Neural cell (in vitro differentiated cells): ENCODE data around the gene ACTA2. TPM values are rescaled to one million over a fixed set of nuclear protein-coding genes. Genes with fewer than 3 reads are reported as not detected.

ENCODE experiments used
- H2AFZ ChIP-seq: fragments of 200-600, 300-800 bp; sonication (generic), shearing (Covaris generic); 2 replicates; pipeline ENCODE4 v1.6.0; 2014; ENCODE audit warnings: low read depth, mild to moderate bottlenecking, antibody characterized with exemption, low read length, moderate library complexity
- H3F3A ChIP-seq: fragments of 200-600 bp; shearing (Covaris generic); 2 replicates; pipeline ENCODE4 v1.6.1; 2016; ENCODE audit warnings: mild to moderate bottlenecking, moderate library complexity, mixed read lengths, antibody characterized with exemption, low read length; ENCODE audit not compliant: insufficient read depth, poor library complexity, severe bottlenecking
- H3K27ac ChIP-seq: fragments of 200-600, 300-800 bp; sonication (generic), shearing (Covaris generic); 2 replicates; pipeline ENCODE4 v1.5.1; 2014; ENCODE audit warnings: mild to moderate bottlenecking, low read length, moderate library complexity
- H3K27me3 ChIP-seq: fragments of 300-800, 200-600 bp; sonication (generic), shearing (Covaris generic); 2 replicates; pipeline ENCODE4 v1.6.0; 2014; ENCODE audit warnings: mild to moderate bottlenecking, low read depth, low read length, moderate library complexity; ENCODE audit not compliant: insufficient read depth
- H3K36me3 ChIP-seq: fragments of 300-800, 200-600 bp; sonication (generic), shearing (Covaris generic); 2 replicates; pipeline ENCODE4 v1.5.1; 2014; ENCODE audit warnings: mild to moderate bottlenecking, antibody characterized with exemption, low read length, moderate library complexity; ENCODE audit not compliant: insufficient read depth
- H3K4me2 ChIP-seq: fragments of 300-800, 200-600 bp; sonication (generic), shearing (Covaris generic); 2 replicates; pipeline ENCODE4 v1.6.0; 2014; ENCODE audit warnings: mild to moderate bottlenecking, low read length
- H3K4me3 ChIP-seq: fragments of 300-800, 200-600 bp; sonication (generic), shearing (Covaris generic); 2 replicates; pipeline ENCODE4 v1.5.1; 2014; ENCODE audit warnings: mild to moderate bottlenecking, low read length, moderate library complexity
- H3K79me2 ChIP-seq: fragments of 200-600 bp; shearing (Covaris generic); replicated peaks from 2 replicates; pipeline ENCODE4 v1.6.0; 2014; ENCODE audit warnings: mild to moderate bottlenecking, low read length, moderate library complexity; ENCODE audit not compliant: insufficient read depth
- H3K9ac ChIP-seq: fragments of 300-800, 200-600 bp; sonication (generic), shearing (Covaris generic); 2 replicates; pipeline ENCODE4 v1.6.1; 2016; ENCODE audit warnings: mild to moderate bottlenecking, low read length, mixed read lengths
- H3K9me2 ChIP-seq: fragments of 200-600 bp; shearing (Covaris generic); 2 replicates; pipeline ENCODE4 v1.6.1; 2016; ENCODE audit warnings: mild to moderate bottlenecking, low read length, mixed read lengths; ENCODE audit not compliant: insufficient read depth
- H3K9me3 ChIP-seq: fragments of 200-600, 300-800 bp; sonication (generic), shearing (Covaris generic); 2 replicates; pipeline ENCODE4 v1.6.1; 2016; ENCODE audit warnings: mild to moderate bottlenecking, mixed run types, low read length, moderate library complexity, mixed read lengths
- H4K20me1 ChIP-seq: fragments of 200-600 bp; shearing (Covaris generic); 2 replicates; pipeline ENCODE4 v1.6.1; 2016; ENCODE audit warnings: mild to moderate bottlenecking, mixed run types; ENCODE audit not compliant: insufficient read depth
- EP300 ChIP-seq: fragments of 450-650 bp; conservative IDR thresholded peaks from 2 replicates; pipeline ENCODE4 v1.6.1; 2014; ENCODE audit warnings: antibody characterized with exemption, mild to moderate bottlenecking, moderate library complexity; ENCODE audit not compliant: poor library complexity, severe bottlenecking
- EZH2 ChIP-seq: fragments of 200-600, 300-800 bp; shearing (Covaris generic), sonication (generic); IDR thresholded peaks from 2 replicates; pipeline ENCODE4 v1.6.1; 2014; ENCODE audit warnings: antibody characterized with exemption, low read length, borderline replicate concordance, mild to moderate bottlenecking; ENCODE audit not compliant: insufficient read depth, poor library complexity, severe bottlenecking
- MXI1 ChIP-seq: fragments of 450-650 bp; conservative IDR thresholded peaks from 2 replicates; pipeline ENCODE4 v1.6.1; 2014; ENCODE audit warnings: antibody characterized with exemption, mild to moderate bottlenecking; ENCODE audit not compliant: poor library complexity, severe bottlenecking
- POLR2AphosphoS5 ChIP-seq: IDR thresholded peaks from 2 replicates; pipeline ENCODE4 v1.6.1; 2012
- RAD21 ChIP-seq: fragments of 450-650 bp; conservative IDR thresholded peaks from 2 replicates; pipeline ENCODE4 v1.6.1; 2014; ENCODE audit warnings: antibody characterized with exemption, mild to moderate bottlenecking, moderate library complexity
- SMC3 ChIP-seq: fragments of 450-650 bp; conservative IDR thresholded peaks from 2 replicates; pipeline ENCODE4 v1.6.1; 2014; ENCODE audit warnings: antibody characterized with exemption, mild to moderate bottlenecking, moderate library complexity; ENCODE audit not compliant: poor library complexity
- TAF1 ChIP-seq: IDR thresholded peaks from 2 replicates; pipeline ENCODE4 v1.6.1; 2012; ENCODE audit warnings: low read depth
- polyA plus RNA-seq: library from polyadenylated mRNA; depleted of rRNA; stranded (reverse); fragments of >200 nt; gene quantifications from 2 replicates; pipeline ENCODE4 v1.2.3, GENCODE V29; 2014
- TF ChIP-seq, protein P1 (sequence below): IDR thresholded peaks from 2 replicates; pipeline ENCODE4 v1.6.1; 2012; ENCODE audit warnings: borderline replicate concordance
- TF ChIP-seq, protein P2 (sequence below): fragments of 450-650 bp; IDR thresholded peaks from 2 replicates; pipeline ENCODE4 v1.5.1; 2014; ENCODE audit warnings: antibody characterized with exemption, mild to moderate bottlenecking, moderate library complexity; ENCODE audit not compliant: poor library complexity, severe bottlenecking

The ACTA2 gene
- polyA plus RNA-seq, 1 donor from 2014 or later = 0.53 TPM

DNA sequence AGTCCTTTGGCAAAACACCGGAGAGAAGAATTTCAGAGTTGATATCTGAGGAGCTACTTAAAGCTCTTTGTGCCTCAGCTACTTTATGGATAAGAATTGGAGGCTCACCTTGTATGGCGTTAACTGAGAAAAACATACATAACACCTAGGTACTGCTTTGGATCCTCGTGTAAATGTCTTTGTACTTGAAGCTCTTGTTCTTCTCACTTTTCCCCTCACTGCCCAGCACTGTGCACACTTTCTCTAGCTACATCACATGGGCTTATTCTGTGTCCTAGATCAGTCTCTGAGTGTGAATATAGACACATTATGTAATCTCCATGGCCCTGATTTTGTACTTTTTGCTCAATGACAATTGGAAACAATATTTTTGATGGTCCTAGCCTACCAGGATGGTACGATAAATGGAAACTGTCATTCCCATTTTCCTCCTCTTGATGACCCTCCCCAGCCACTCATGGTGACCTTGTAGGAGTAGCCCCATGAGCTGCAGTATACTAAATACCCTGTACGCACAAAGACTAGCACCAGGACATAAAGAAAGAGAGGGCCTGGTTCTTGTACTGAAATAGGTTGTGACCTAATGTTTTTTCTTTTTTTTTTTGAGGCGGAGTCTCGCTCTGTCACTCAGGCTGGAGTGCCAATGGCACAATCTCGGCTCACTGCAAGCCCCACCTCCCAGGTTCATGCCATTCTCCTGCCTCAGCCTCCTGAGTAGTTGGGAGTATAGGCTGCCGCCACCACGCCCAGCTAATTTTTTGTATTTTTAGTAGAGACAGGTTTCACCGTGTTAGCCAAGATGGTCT, 50.4 kb downstream of the ACTA2 start:
- no peaks in the 10 kb centered on the region for H3K9me2 ChIP-seq
- no peaks in the 10 kb centered on the region for H3K9me3 ChIP-seq
- TF ChIP-seq SMC3 (no peak), EP300 (no peak), MXI1 (no peak), RAD21 (no peak)
- H3K27ac ChIP-seq = no peak overlapping the region
- H3F3A ChIP-seq = no peaks in the 10 kb centered on the region
- H4K20me1 ChIP-seq = no peaks in the 10 kb centered on the region
- no peaks in the 10 kb centered on the region for H3K79me2 ChIP-seq
- H3K4me2 ChIP-seq = no peak overlapping the region
- no peak overlapping the region for H3K4me3 ChIP-seq
- no peaks in the 10 kb centered on the region for H3K27me3 ChIP-seq
- no peak overlapping the region for H3K9ac ChIP-seq
- no peak overlapping the region for H2AFZ ChIP-seq
- H3K36me3 ChIP-seq = no peaks in the 10 kb centered on the region

DNA sequence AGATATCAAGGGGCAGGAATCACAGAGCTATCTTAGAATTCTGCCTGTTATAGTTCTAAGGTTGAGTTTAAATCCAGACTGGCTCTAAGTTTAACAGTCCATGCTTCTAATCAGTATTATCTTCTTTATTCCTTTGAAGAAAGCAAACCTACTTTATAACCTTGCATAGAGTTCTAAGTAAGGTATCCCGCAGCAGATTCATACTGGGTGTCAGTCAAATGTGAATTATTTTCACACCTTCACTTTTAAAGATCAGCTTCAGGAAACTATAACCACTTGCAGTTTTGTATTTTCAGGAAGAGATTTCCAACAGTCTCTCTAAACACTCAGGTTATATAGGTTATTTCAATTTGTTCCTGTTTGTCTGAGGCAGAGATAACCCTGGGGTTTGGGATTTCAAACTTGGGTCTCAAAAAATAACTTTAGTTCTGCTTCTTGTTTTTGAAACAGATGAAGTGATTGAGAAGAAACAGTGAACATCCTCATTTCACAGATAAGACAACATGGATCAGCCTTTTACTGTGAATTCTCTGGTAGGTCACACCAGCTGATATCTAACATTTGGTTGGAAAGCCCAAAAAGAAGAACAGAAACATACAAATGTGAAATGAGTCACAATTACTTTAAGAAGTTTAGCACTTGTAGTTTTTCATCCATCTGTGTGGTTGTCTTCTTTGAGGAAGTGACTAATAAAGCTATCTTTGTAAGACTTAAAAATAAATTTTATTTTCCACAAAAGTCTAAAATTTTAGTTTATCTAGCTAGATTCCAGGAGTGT, 51.2 kb downstream of the ACTA2 start:
- H3F3A ChIP-seq = no peaks in the 10 kb centered on the region
- H3K79me2 ChIP-seq = no peaks in the 10 kb centered on the region
- H3K4me3 ChIP-seq = no peak overlapping the region
- H3K9me3 ChIP-seq = no peaks in the 10 kb centered on the region
- no peaks in the 10 kb centered on the region for H4K20me1 ChIP-seq
- H3K4me2 ChIP-seq = no peak overlapping the region
- no peaks in the 10 kb centered on the region for H3K36me3 ChIP-seq
- H3K27me3 ChIP-seq = no peaks in the 10 kb centered on the region
- H2AFZ ChIP-seq = no peak overlapping the region
- no peaks in the 10 kb centered on the region for H3K9me2 ChIP-seq
- TF ChIP-seq, protein P1, sequence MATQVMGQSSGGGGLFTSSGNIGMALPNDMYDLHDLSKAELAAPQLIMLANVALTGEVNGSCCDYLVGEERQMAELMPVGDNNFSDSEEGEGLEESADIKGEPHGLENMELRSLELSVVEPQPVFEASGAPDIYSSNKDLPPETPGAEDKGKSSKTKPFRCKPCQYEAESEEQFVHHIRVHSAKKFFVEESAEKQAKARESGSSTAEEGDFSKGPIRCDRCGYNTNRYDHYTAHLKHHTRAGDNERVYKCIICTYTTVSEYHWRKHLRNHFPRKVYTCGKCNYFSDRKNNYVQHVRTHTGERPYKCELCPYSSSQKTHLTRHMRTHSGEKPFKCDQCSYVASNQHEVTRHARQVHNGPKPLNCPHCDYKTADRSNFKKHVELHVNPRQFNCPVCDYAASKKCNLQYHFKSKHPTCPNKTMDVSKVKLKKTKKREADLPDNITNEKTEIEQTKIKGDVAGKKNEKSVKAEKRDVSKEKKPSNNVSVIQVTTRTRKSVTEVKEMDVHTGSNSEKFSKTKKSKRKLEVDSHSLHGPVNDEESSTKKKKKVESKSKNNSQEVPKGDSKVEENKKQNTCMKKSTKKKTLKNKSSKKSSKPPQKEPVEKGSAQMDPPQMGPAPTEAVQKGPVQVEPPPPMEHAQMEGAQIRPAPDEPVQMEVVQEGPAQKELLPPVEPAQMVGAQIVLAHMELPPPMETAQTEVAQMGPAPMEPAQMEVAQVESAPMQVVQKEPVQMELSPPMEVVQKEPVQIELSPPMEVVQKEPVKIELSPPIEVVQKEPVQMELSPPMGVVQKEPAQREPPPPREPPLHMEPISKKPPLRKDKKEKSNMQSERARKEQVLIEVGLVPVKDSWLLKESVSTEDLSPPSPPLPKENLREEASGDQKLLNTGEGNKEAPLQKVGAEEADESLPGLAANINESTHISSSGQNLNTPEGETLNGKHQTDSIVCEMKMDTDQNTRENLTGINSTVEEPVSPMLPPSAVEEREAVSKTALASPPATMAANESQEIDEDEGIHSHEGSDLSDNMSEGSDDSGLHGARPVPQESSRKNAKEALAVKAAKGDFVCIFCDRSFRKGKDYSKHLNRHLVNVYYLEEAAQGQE = no peak
- TF ChIP-seq EP300 (no peak), TAF1 (no peak), SMC3 (no peak), RAD21 (no peak), MXI1 (no peak), EZH2 (no peak), POLR2AphosphoS5 (no peak)
- TF ChIP-seq, protein P2, sequence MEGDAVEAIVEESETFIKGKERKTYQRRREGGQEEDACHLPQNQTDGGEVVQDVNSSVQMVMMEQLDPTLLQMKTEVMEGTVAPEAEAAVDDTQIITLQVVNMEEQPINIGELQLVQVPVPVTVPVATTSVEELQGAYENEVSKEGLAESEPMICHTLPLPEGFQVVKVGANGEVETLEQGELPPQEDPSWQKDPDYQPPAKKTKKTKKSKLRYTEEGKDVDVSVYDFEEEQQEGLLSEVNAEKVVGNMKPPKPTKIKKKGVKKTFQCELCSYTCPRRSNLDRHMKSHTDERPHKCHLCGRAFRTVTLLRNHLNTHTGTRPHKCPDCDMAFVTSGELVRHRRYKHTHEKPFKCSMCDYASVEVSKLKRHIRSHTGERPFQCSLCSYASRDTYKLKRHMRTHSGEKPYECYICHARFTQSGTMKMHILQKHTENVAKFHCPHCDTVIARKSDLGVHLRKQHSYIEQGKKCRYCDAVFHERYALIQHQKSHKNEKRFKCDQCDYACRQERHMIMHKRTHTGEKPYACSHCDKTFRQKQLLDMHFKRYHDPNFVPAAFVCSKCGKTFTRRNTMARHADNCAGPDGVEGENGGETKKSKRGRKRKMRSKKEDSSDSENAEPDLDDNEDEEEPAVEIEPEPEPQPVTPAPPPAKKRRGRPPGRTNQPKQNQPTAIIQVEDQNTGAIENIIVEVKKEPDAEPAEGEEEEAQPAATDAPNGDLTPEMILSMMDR = no peak
- no peak overlapping the region for H3K27ac ChIP-seq
- no peak overlapping the region for H3K9ac ChIP-seq
